Measurements from ENCODE around the gene NOL9.

The NOL9 gene

DNA sequence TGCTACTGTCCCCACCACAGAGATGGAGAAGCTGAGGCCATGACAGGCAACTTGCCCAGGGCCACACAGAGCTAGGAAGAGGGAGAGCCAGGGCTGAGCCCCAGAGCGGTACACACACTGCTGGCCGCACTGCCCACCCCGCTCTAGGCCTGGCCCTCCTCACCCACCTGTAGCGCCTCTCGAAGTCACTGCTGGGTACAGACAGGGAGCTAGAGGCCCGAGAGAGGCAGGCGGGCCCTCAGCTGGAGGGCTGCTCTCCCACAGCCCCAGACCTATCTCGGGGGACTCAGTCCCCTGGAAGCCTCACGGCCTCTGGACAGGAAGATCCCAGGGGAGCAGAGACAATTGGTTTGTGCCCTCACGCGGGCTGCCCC is 45.5 kb downstream of the NOL9 start:
- peak overlapping the region; percentile 6 for H3K23ac ChIP-seq (ENCODE audit: low read depth, low read length, poor library complexity)
- H2BK120ac ChIP-seq (ENCODE audit: low read depth, low read length), result no peak overlapping the region
- peak overlapping the region; percentile 54 for H2BK15ac ChIP-seq (ENCODE audit: low read length)
- peaks cover 2% of the 10 kb centered on the region for H3K79me1 ChIP-seq (ENCODE audit: low read depth, low read length)
- no peaks in the 10 kb centered on the region for H3K9me3 ChIP-seq (replicated peaks in 1 of 2; ENCODE audit: control insufficient read depth in 2 of 2, insufficient read depth in 1 of 2, low read depth in 1 of 2, low read length in 2 of 2)
- peaks cover 0 to 10% (median 0%) of the 10 kb centered on the region in 3 experiments for H3K27me3 ChIP-seq (ENCODE audit: control insufficient read depth in 3 of 3, insufficient read depth in 3 of 3, low read depth in 1 of 3, low read length in 3 of 3)
- H3K4me2 ChIP-seq (ENCODE audit: insufficient read depth, low read length, poor library complexity, severe bottlenecking), result no peak overlapping the region
- H2AFZ ChIP-seq (ENCODE audit: low read length), result no peak overlapping the region
- no peak overlapping the region for H2BK12ac ChIP-seq (ENCODE audit: low read length)
- H3K4ac ChIP-seq (ENCODE audit: low read length), result no peak overlapping the region
- H2BK5ac ChIP-seq (ENCODE audit: low read length), result no peak overlapping the region
- H2AK5ac ChIP-seq (ENCODE audit: low read depth, low read length), result no peak overlapping the region
- H3K4me1 ChIP-seq (ENCODE audit: control insufficient read depth in 2 of 2, insufficient read depth in 1 of 2, low read depth in 1 of 2, low read length in 2 of 2), result peaks cover 0 to 35% of the 10 kb centered on the region in 2 donors
- WGBS, 2 donors (ENCODE audit: extremely low coverage in 2 of 2, insufficient read length in 2 of 2, insufficient replicate concordance in 1 of 2), result no CpG with 5 or more reads among the region's 11 CpGs
- peak overlapping the region; percentile 80 for H3K18ac ChIP-seq (ENCODE audit: low read length)
- H3K14ac ChIP-seq (ENCODE audit: low read length), result peak overlapping the region; percentile 39
- H3K9ac ChIP-seq (ENCODE audit: low read depth, low read length, poor library complexity), result peak overlapping the region; percentile 9
- no peak overlapping the region for H3K4me3 ChIP-seq (ENCODE audit: low read length in 2 of 2)
- H3K27ac ChIP-seq (replicated peaks; ENCODE audit: low read length), result no peak overlapping the region
- H4K91ac ChIP-seq (ENCODE audit: low read depth, low read length, poor library complexity), result peak overlapping the region; percentile 64
- H3K36me3 ChIP-seq (replicated peaks in 1 of 2; ENCODE audit: control insufficient read depth in 2 of 2, insufficient read depth in 2 of 2, low read length in 2 of 2), result no peaks in the 10 kb centered on the region
- DNase-seq (ENCODE audit: low spot score), result no peak
- no peak overlapping the region for H4K8ac ChIP-seq (ENCODE audit: low read depth, low read length)

DNA sequence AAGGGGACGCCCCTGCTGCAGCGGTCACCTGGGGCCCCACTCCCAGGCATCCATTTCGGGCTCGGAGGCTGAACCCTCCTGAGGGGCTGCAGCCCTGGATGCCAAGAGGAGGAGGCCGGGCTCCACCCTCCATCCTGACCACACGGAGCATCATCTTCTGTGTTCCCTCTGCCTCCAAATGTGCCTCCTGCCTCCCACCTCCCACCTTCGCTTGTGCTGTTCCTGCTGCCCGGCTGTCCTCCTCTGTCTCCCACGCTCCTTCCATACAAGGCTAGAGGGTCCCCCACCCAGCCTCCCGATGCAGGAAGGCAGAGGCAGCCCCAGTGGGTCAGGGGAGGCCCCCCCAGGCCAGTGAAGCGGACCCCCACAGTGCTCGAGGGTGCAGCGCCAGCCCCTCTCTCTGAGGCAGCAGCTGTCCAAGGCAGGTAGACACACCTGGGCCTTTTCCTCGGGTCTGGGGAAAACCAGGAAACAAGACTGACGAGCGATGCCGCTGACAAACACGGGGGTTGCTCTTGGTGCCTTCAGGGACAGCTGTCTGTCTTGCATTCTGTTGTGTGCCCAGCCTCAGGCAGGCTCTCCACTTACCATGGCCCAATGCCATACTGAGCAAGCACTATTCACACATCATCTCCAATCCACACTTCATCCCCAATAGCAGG is 46.0 kb downstream of the NOL9 start:
- H4K8ac ChIP-seq (ENCODE audit: low read depth, low read length), result no peak overlapping the region
- no peak for DNase-seq (ENCODE audit: low spot score)

GRCh38 chr1:6507461-6507911 is 46.8 kb downstream of the NOL9 start:
- Histone ChIP-seq H3K79me1 (ENCODE audit: low read depth, low read length) (peaks cover 2% of the 10 kb centered on the region), H2BK12ac (ENCODE audit: low read length) (no peak overlapping the region), H2BK15ac (ENCODE audit: low read length) (no peak overlapping the region), H4K8ac (ENCODE audit: low read depth, low read length) (no peak overlapping the region), H3K4ac (ENCODE audit: low read length) (no peak overlapping the region), H3K36me3 (replicated peaks in 1 of 2; ENCODE audit: control insufficient read depth in 2 of 2, insufficient read depth in 2 of 2, low read length in 2 of 2) (no peaks in the 10 kb centered on the region), H3K4me1 (ENCODE audit: control insufficient read depth in 2 of 2, insufficient read depth in 1 of 2, low read depth in 1 of 2, low read length in 2 of 2) (peaks cover 0 to 32% of the 10 kb centered on the region in 2 donors), H2AFZ (ENCODE audit: low read length) (no peak overlapping the region), H3K9ac (ENCODE audit: low read depth, low read length, poor library complexity) (no peak overlapping the region), H3K9me3 (replicated peaks in 1 of 2; ENCODE audit: control insufficient read depth in 2 of 2, insufficient read depth in 1 of 2, low read depth in 1 of 2, low read length in 2 of 2) (no peaks in the 10 kb centered on the region), H4K91ac (ENCODE audit: low read depth, low read length, poor library complexity) (no peak overlapping the region), H3K27ac (replicated peaks; ENCODE audit: low read length) (no peak overlapping the region), H2AK5ac (ENCODE audit: low read depth, low read length) (no peak overlapping the region), H3K4me2 (ENCODE audit: insufficient read depth, low read length, poor library complexity, severe bottlenecking) (no peak overlapping the region), H3K27me3 (ENCODE audit: control insufficient read depth in 3 of 3, insufficient read depth in 3 of 3, low read depth in 1 of 3, low read length in 3 of 3) (peaks cover 0 to 10% (median 0%) of the 10 kb centered on the region in 3 experiments), H3K18ac (ENCODE audit: low read length) (no peak overlapping the region), H3K4me3 (ENCODE audit: low read length in 2 of 2) (no peak overlapping the region), H2BK120ac (ENCODE audit: low read depth, low read length) (no peak overlapping the region), H2BK5ac (ENCODE audit: low read length) (no peak overlapping the region), H3K14ac (ENCODE audit: low read length) (no peak overlapping the region), H3K23ac (ENCODE audit: low read depth, low read length, poor library complexity) (peak overlapping the region; percentile 6)
- no peak for DNase-seq (ENCODE audit: low spot score)
- WGBS, 2 donors (ENCODE audit: extremely low coverage in 2 of 2, insufficient read length in 2 of 2, insufficient replicate concordance in 1 of 2), result no CpG with 5 or more reads among the region's 12 CpGs

More for the DNA sequence above, 46.0 kb downstream of the NOL9 start:
- H2BK12ac ChIP-seq (ENCODE audit: low read length), result no peak overlapping the region
- peak overlapping the region; percentile 6 for H3K23ac ChIP-seq (ENCODE audit: low read depth, low read length, poor library complexity)
- peak overlapping the region; percentile 57 for H3K18ac ChIP-seq (ENCODE audit: low read length)
- no peaks in the 10 kb centered on the region for H3K9me3 ChIP-seq (replicated peaks in 1 of 2; ENCODE audit: control insufficient read depth in 2 of 2, insufficient read depth in 1 of 2, low read depth in 1 of 2, low read length in 2 of 2)
- peaks cover 0 to 34% of the 10 kb centered on the region in 2 donors for H3K4me1 ChIP-seq (ENCODE audit: control insufficient read depth in 2 of 2, insufficient read depth in 1 of 2, low read depth in 1 of 2, low read length in 2 of 2)
- H3K27me3 ChIP-seq (ENCODE audit: control insufficient read depth in 3 of 3, insufficient read depth in 3 of 3, low read depth in 1 of 3, low read length in 3 of 3), result peaks cover 0 to 10% (median 0%) of the 10 kb centered on the region in 3 experiments
- H2BK120ac ChIP-seq (ENCODE audit: low read depth, low read length), result no peak overlapping the region
- H3K4me2 ChIP-seq (ENCODE audit: insufficient read depth, low read length, poor library complexity, severe bottlenecking), result no peak overlapping the region
- H2BK15ac ChIP-seq (ENCODE audit: low read length), result peak overlapping the region; percentile 54
- H3K14ac ChIP-seq (ENCODE audit: low read length), result peak overlapping the region; percentile 56
- H2AFZ ChIP-seq (ENCODE audit: low read length), result no peak overlapping the region
- no CpG with 5 or more reads among the region's 18 CpGs for WGBS, 2 donors (ENCODE audit: extremely low coverage in 2 of 2, insufficient read length in 2 of 2, insufficient replicate concordance in 1 of 2)
- no peak overlapping the region for H3K27ac ChIP-seq (replicated peaks; ENCODE audit: low read length)
- H3K36me3 ChIP-seq (replicated peaks in 1 of 2; ENCODE audit: control insufficient read depth in 2 of 2, insufficient read depth in 2 of 2, low read length in 2 of 2), result no peaks in the 10 kb centered on the region
- H3K4me3 ChIP-seq (ENCODE audit: low read length in 2 of 2), result no peak overlapping the region
- peak overlapping the region; percentile 64 for H4K91ac ChIP-seq (ENCODE audit: low read depth, low read length, poor library complexity)
- H3K9ac ChIP-seq (ENCODE audit: low read depth, low read length, poor library complexity), result no peak overlapping the region
- no peak overlapping the region for H3K4ac ChIP-seq (ENCODE audit: low read length)
- peak overlapping the region; percentile 37 for H2AK5ac ChIP-seq (ENCODE audit: low read depth, low read length)
- peaks cover 2% of the 10 kb centered on the region for H3K79me1 ChIP-seq (ENCODE audit: low read depth, low read length)
- H2BK5ac ChIP-seq (ENCODE audit: low read length), result no peak overlapping the region

DNA sequence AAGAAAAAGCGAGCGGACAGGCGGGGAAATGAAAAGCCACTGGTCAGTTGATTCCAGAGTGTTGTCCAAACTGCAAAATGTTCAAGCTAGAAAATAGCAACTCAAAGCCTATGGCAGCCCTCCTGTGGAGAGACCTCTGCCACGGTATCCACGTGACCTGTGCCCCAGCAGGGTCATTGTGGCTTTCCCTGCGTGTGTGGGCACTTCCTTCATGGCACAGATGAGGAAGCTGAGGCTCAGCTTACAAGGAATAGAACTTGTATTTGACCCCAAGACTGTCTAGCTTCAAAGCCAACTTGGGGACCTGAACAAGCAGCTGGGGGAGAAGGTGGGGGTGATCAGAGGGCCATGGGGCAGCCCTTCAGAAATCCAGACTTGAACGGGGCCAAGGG is 47.3 kb downstream of the NOL9 start:
- H2BK5ac ChIP-seq (ENCODE audit: low read length), result no peak overlapping the region
- H3K18ac ChIP-seq (ENCODE audit: low read length), result no peak overlapping the region
- H4K8ac ChIP-seq (ENCODE audit: low read depth, low read length), result no peak overlapping the region
- no peak overlapping the region for H3K4ac ChIP-seq (ENCODE audit: low read length)
- no peak overlapping the region for H2BK120ac ChIP-seq (ENCODE audit: low read depth, low read length)
- no peaks in the 10 kb centered on the region for H3K36me3 ChIP-seq (replicated peaks in 1 of 2; ENCODE audit: control insufficient read depth in 2 of 2, insufficient read depth in 2 of 2, low read length in 2 of 2)
- whole genome bisulfite sequencing, 2 donors (ENCODE audit: extremely low coverage in 2 of 2, insufficient read length in 2 of 2, insufficient replicate concordance in 1 of 2), result no CpG with 5 or more reads among the region's 7 CpGs
- no peak overlapping the region for H3K4me2 ChIP-seq (ENCODE audit: insufficient read depth, low read length, poor library complexity, severe bottlenecking)
- no peak overlapping the region for H2AK5ac ChIP-seq (ENCODE audit: low read depth, low read length)
- H3K4me3 ChIP-seq (ENCODE audit: low read length in 2 of 2), result no peak overlapping the region
- no peak overlapping the region for H4K91ac ChIP-seq (ENCODE audit: low read depth, low read length, poor library complexity)
- H3K27ac ChIP-seq (replicated peaks; ENCODE audit: low read length), result no peak overlapping the region
- peak overlapping the region; percentile 84 for H2AFZ ChIP-seq (ENCODE audit: low read length)
- H3K9me3 ChIP-seq (replicated peaks in 1 of 2; ENCODE audit: control insufficient read depth in 2 of 2, insufficient read depth in 1 of 2, low read depth in 1 of 2, low read length in 2 of 2), result no peaks in the 10 kb centered on the region
- H2BK12ac ChIP-seq (ENCODE audit: low read length), result no peak overlapping the region
- no peak overlapping the region for H3K14ac ChIP-seq (ENCODE audit: low read length)
- no peak overlapping the region for H3K23ac ChIP-seq (ENCODE audit: low read depth, low read length, poor library complexity)
- peaks cover 0 to 10% (median 0%) of the 10 kb centered on the region in 3 experiments for H3K27me3 ChIP-seq (ENCODE audit: control insufficient read depth in 3 of 3, insufficient read depth in 3 of 3, low read depth in 1 of 3, low read length in 3 of 3)
- no peak overlapping the region for H2BK15ac ChIP-seq (ENCODE audit: low read length)
- peaks cover under 1% of the 10 kb centered on the region for H3K79me1 ChIP-seq (ENCODE audit: low read depth, low read length)
- no peak overlapping the region for H3K9ac ChIP-seq (ENCODE audit: low read depth, low read length, poor library complexity)
- DNase-seq (ENCODE audit: low spot score), result no peak
- H3K4me1 ChIP-seq (ENCODE audit: control insufficient read depth in 2 of 2, insufficient read depth in 1 of 2, low read depth in 1 of 2, low read length in 2 of 2), result peaks cover 0 to 31% of the 10 kb centered on the region in 2 donors

Data from neuronal stem cell (in vitro differentiated cells).